Naive thymus-derived CD8-positive, alpha-beta T cell (primary cell): ENCODE data around the gene SPDYE3. TPM values are rescaled to one million over a fixed set of nuclear protein-coding genes. Genes with fewer than 3 reads are reported as not detected.
"Not testable (repeated sequence)": the region's sequence is repeated elsewhere in the genome, so short reads cannot be mapped to it uniquely, and the experiment has no call there.

Experiments used
- ATAC-seq, 2 donors: fragments of 150-1000 bp; cut with Tn5 transposase in 1 of 2; sonication (Bioruptor Pico), chemical (Tn5 transposase) in 1 of 2; 1 replicate in 1 of 2; 2 replicates in 1 of 2; pipeline ENCODE4 v1.10.0; 2021; ENCODE audit warnings: mild to moderate bottlenecking in 2 of 2, moderate library complexity in 2 of 2
- POLR2A ChIA-PET: fragments of 350-600 bp; sonication (Branson Sonifier 250); formaldehyde crosslinking; loops from one replicate; lab custom pipeline; 2021; ENCODE audit warnings: antibody characterized with exemption; lab: Charles Lee
- DNase-seq, 10 donors: peaks; one replicate each; pipeline versions ENCODE4 v3.0.0 to v3.0.0-alpha.2; 2020 to 2022
- H3K27ac Mint-ChIP-seq, 10 donors: one replicate each; pipeline ENCODE4 v1.8.0; 2020 to 2022; ENCODE audit warnings: mild to moderate bottlenecking in 10 of 10, mixed read lengths in 10 of 10, moderate library complexity in 4 of 10, inconsistent platforms in 1 of 10
- H3K27me3 Mint-ChIP-seq, 5 donors: one replicate each; pipeline ENCODE4 v1.8.0; 2021 to 2022; ENCODE audit warnings: mixed read lengths in 5 of 5
- H3K36me3 Mint-ChIP-seq, 3 donors: one replicate each; pipeline ENCODE4 v1.8.0; 2020 to 2022; ENCODE audit warnings: mixed read lengths in 3 of 3, mild to moderate bottlenecking in 2 of 3, inconsistent platforms in 1 of 3
- H3K4me1 Mint-ChIP-seq, 4 donors: one replicate each; pipeline ENCODE4 v1.8.0; 2021 to 2022; ENCODE audit warnings: mixed read lengths in 4 of 4
- H3K4me3 Mint-ChIP-seq, 10 donors: one replicate each; pipeline ENCODE4 v1.8.0; 2020 to 2022; ENCODE audit warnings: mild to moderate bottlenecking in 10 of 10, mixed read lengths in 10 of 10, moderate library complexity in 6 of 10, inconsistent platforms in 1 of 10
- H3K9me3 Mint-ChIP-seq, 9 donors: one replicate each; pipeline ENCODE4 v1.8.0; 2020 to 2022; ENCODE audit warnings: mixed read lengths in 9 of 9, mild to moderate bottlenecking in 3 of 9, inconsistent platforms in 1 of 9, moderate library complexity in 1 of 9
- polyA plus RNA-seq, 3 donors: library from polyadenylated mRNA; unstranded; fragments of 300-500 nt; fragmentation: Illumina TruSeq; gene quantifications; one replicate each; pipeline ENCODE4 v1.2.3, GENCODE V29; 2021
- total RNA-seq, 8 experiments: library from RNA in 2 of 8; stranded (reverse) in 2 of 8; gene quantifications; one replicate each; pipeline ENCODE4 v1.2.3 and lab custom pipeline; 2021 to 2026

The SPDYE3 gene
- total and polyA plus RNA-seq, 5 experiments from 2014 or later, result 4.8 to 10.9 (median 7.7) TPM; not detected in 2

GRCh38 chr7:100297852-100298631 lies 9.5 kb upstream of the SPDYE3 start:
- H3K9me3 Mint-ChIP-seq, H3K4me1 Mint-ChIP-seq, H3K27me3 Mint-ChIP-seq, ATAC-seq, H3K4me3 Mint-ChIP-seq, DNase-seq, H3K27ac Mint-ChIP-seq: not testable (repeated sequence)
- POLR2A ChIA-PET, result interaction anchor here (0.7 kb wide), 1 partner anchor 383 kb away, joined by 4 read pairs; no protein-coding TSS in a partner anchor
- H3K36me3 Mint-ChIP-seq, result peaks cover 0 to 13% (median 0%) of the 10 kb centered on the region in 3 donors

- H3K36me3 Mint-ChIP-seq, result peaks cover 0 to 13% (median 0%) of the 10 kb centered on the region in 3 donors
- H3K4me1 Mint-ChIP-seq, DNase-seq, H3K4me3 Mint-ChIP-seq, H3K27ac Mint-ChIP-seq, ATAC-seq, H3K9me3 Mint-ChIP-seq, H3K27me3 Mint-ChIP-seq, POLR2A ChIA-PET: not testable (repeated sequence)
Observed at GRCh38 chr7:100298632-100298895, 8.9 kb upstream of the SPDYE3 start.

- H3K27ac Mint-ChIP-seq, H3K9me3 Mint-ChIP-seq, H3K4me1 Mint-ChIP-seq, ATAC-seq, POLR2A ChIA-PET, H3K4me3 Mint-ChIP-seq, H3K27me3 Mint-ChIP-seq, DNase-seq: not testable (repeated sequence)
- peaks cover 0 to 17% (median 4%) of the 10 kb centered on the region in 3 donors for H3K36me3 Mint-ChIP-seq
Observed at GRCh38 chr7:100304526-100304925, 3.0 kb upstream of the SPDYE3 start.

- H3K27me3 Mint-ChIP-seq, ATAC-seq, H3K9me3 Mint-ChIP-seq, POLR2A ChIA-PET: not testable (repeated sequence)
- peak overlapping the region; percentile 24 to 87 (median 76) for H3K4me3 Mint-ChIP-seq
- H3K27ac Mint-ChIP-seq, result peak overlapping the region in 4 of 10 donors; percentile 53 to 89 (median 76)
- H3K4me1 Mint-ChIP-seq, result peaks cover 6 to 19% (median 15%) of the 10 kb centered on the region in 4 donors
- peak in 1 of 10 donors; percentile 7 for DNase-seq
- peaks cover 0 to 16% (median 0%) of the 10 kb centered on the region in 3 donors for H3K36me3 Mint-ChIP-seq
Observed at GRCh38 chr7:100318329-100318728, 10.8 kb downstream of the SPDYE3 start.

DNA sequence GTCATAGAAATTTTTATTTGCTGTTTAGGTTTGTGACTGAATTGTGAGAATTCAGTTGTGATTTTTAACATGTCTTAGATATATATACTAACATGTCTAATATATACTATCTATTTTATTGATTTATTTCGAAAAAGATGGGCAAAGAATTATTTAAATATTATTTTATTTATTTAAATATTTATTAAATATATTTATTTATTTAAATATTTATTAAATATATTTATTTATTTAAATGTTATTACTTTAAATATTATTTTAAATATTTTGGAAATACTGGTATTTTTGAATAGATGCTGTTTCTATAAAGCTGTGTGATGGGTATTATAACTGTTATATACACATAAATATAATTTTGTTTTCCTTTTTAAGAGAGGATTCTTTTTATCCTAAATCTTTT lies 14.1 kb downstream of the SPDYE3 start:
- H3K4me3 Mint-ChIP-seq, ATAC-seq, H3K9me3 Mint-ChIP-seq, DNase-seq, H3K27me3 Mint-ChIP-seq, H3K27ac Mint-ChIP-seq, POLR2A ChIA-PET: not testable (repeated sequence)
- peaks cover 0 to 38% (median 0%) of the 10 kb centered on the region in 3 donors for H3K36me3 Mint-ChIP-seq
- peaks cover 6 to 16% (median 14%) of the 10 kb centered on the region in 4 donors for H3K4me1 Mint-ChIP-seq

DNA sequence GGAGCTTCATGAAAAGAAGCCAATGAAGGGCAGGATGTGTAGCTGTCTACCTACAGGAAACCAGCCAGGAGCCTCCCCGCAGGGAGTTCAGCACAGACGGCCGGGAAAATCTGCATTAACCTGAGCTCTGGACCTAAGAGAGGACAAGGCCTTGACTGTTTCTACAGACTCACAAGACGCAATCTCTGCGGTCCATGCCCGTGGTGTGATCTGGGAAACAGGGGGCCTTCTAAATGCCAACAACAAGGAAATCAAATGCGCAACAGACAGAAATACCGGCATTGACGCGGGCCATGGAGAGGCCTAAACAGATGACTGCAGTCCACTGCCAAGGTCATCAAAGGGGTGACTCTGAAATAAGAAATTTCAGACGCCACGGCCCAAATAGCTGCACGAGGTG lies 16.7 kb downstream of the SPDYE3 start:
- H3K4me1 Mint-ChIP-seq, H3K4me3 Mint-ChIP-seq, ATAC-seq, H3K27me3 Mint-ChIP-seq, H3K9me3 Mint-ChIP-seq, POLR2A ChIA-PET, DNase-seq: not testable (repeated sequence)
- H3K36me3 Mint-ChIP-seq, result peaks cover 0 to 55% (median 3%) of the 10 kb centered on the region in 3 donors
- H3K27ac Mint-ChIP-seq, result peak overlapping the region in 1 of 10 donors; percentile 74

DNA sequence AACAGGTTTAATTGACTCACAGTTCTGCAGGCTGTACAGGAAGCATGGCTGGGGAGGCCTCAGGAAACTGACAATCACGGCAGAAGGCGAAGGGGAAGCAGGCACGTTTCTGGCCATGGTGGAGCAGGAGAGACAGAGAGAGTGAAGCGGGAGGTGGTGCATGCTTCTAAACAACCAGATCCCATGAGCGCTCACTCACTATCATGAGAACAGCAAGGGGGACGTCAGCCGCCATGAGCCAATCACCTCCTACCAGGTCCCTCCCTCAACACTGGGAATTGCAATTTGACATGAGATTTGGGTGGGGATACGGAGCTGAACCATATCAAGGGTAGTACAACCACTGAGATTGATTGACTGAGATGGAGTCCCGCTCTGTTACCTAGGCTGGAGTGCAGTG lies 18.2 kb downstream of the SPDYE3 start:
- ATAC-seq, H3K9me3 Mint-ChIP-seq, H3K27me3 Mint-ChIP-seq, DNase-seq, H3K4me3 Mint-ChIP-seq, POLR2A ChIA-PET, H3K4me1 Mint-ChIP-seq: not testable (repeated sequence)
- Mint-ChIP-seq H3K36me3 (peaks cover 0 to 58% (median 3%) of the 10 kb centered on the region in 3 donors), H3K27ac (peak overlapping the region in 1 of 10 donors; percentile 25)

DNA sequence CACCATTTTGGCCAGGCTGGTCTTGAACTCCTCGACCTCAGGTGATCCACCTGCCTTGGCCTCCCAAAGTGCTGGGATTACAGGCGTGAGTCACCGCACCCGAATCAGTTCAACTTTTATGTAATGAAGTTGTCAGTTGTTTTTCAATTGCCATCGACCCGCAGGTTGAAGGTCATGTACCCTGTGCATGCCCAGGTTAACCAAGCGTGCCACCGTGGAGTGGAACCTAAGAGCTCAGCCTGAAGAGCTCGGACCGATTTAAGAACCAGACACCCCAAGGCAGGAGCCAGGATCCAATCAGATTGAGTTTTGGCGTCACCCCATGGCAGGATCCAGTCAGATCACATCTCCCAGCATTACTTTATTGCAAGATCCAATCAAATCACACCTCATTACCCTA lies 19.4 kb downstream of the SPDYE3 start:
- POLR2A ChIA-PET, result interaction anchor here (0.7 kb wide), 1 partner anchor 101 kb away, joined by 5 read pairs; no protein-coding TSS in a partner anchor
- not testable (repeated sequence) for DNase-seq, ATAC-seq, H3K27me3 Mint-ChIP-seq, H3K9me3 Mint-ChIP-seq, H3K27ac Mint-ChIP-seq, H3K4me3 Mint-ChIP-seq, H3K4me1 Mint-ChIP-seq
- peaks cover 0 to 58% (median 3%) of the 10 kb centered on the region in 3 donors for H3K36me3 Mint-ChIP-seq

- peaks cover 6 to 36% (median 19%) of the 10 kb centered on the region in 4 donors for H3K4me1 Mint-ChIP-seq
- peak overlapping the region; percentile 87 to 98 (median 94) for H3K4me3 Mint-ChIP-seq
- H3K27me3 Mint-ChIP-seq, H3K9me3 Mint-ChIP-seq: not testable (repeated sequence)
- DNase-seq (peak; percentile 74 to 91 (median 84)), ATAC-seq (peak; percentile 83 to 88)
- POLR2A ChIA-PET, result interaction anchor here (0.6 to 1.3 kb wide), 2 partner anchors 157 to 235 kb away, joined by 3 to 4 read pairs; partner anchors contain the start of genes AP4M1 and MCM7
- peak overlapping the region; percentile 91 to 99 (median 98) for H3K27ac Mint-ChIP-seq
- peaks cover 0 to 40% (median 0%) of the 10 kb centered on the region in 3 donors for H3K36me3 Mint-ChIP-seq
Observed at GRCh38 chr7:100335566-100336466, 28.3 kb downstream of the SPDYE3 start.

DNA sequence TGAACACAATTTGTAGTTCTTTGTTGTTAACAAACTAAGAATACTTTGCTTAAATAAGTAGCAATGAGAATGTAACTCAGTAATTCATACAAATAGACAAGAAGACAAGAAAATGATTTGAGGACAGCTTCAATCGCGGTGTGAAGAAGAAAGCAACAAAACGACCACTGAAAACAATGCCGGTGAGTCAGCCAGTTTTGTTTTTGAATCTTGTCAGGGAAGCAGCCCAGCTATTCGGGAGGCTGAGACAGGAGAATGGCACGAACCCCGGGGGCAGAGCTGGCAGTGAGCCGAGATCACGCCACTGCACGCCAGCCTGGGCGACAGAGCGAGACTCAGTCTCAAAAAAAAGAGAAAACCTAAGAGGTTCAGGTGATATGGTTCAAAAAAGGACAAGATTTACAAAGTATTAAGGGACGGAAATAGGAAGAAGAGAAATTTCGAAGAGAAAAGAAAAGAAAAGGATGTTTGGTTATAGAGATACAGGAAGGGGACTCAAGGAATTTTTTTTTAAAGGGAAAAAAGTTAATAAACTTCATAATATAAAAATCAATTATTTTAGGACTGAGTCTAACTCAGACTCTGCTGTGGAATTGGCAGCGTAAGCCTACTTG lies 30.7 kb downstream of the SPDYE3 start:
- peak overlapping the region in 3 of 10 donors; percentile 10 to 67 (median 28) for H3K4me3 Mint-ChIP-seq
- H3K4me1 Mint-ChIP-seq, result peaks cover 5 to 49% (median 30%) of the 10 kb centered on the region in 4 donors
- not testable (repeated sequence) for H3K27me3 Mint-ChIP-seq, DNase-seq, H3K9me3 Mint-ChIP-seq, ATAC-seq
- H3K36me3 Mint-ChIP-seq, result peaks cover 0 to 53% (median 0%) of the 10 kb centered on the region in 3 donors
- peak overlapping the region in 4 of 10 donors; percentile 31 to 69 (median 62) for H3K27ac Mint-ChIP-seq
- POLR2A ChIA-PET, result interaction anchor here (1.0 kb wide), 1 partner anchor 8 kb away, joined by 3 read pairs; no protein-coding TSS in a partner anchor

- H3K27me3 Mint-ChIP-seq, POLR2A ChIA-PET, H3K4me3 Mint-ChIP-seq, H3K9me3 Mint-ChIP-seq, DNase-seq, ATAC-seq: not testable (repeated sequence)
- Mint-ChIP-seq H3K4me1 (peaks cover 8 to 52% (median 32%) of the 10 kb centered on the region in 4 donors), H3K36me3 (peaks cover 0 to 68% (median 0%) of the 10 kb centered on the region in 3 donors), H3K27ac (peak overlapping the region in 8 of 10 donors; percentile 6 to 75 (median 71))
Observed at GRCh38 chr7:100341286-100341685, 33.8 kb downstream of the SPDYE3 start.

DNA sequence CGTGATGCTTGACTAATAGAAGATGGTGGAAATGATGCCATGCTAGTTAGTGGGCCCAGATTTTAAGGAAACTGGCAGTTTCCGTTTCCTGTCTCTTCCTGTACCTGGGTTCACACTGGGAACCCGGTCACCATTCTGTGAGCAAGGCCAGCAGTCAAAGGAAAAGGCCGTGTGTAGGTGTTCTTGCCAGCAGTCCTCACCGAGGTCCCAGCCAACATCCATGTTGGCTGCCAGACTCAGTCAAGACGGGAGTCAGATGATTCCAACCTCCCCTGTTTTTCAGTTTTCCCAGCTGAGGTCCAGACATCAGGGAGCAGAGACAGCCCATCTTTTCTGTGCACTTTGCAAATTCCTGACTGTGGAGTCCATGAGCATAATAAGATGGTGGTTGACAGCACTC lies 35.3 kb downstream of the SPDYE3 start:
- Mint-ChIP-seq H3K27ac (peak overlapping the region; percentile 25 to 93 (median 85)), H3K9me3 (no peaks in the 10 kb centered on the region), H3K4me3 (peak overlapping the region in 1 of 10 donors; percentile 34), H3K36me3 (peaks cover 0 to 77% (median 3%) of the 10 kb centered on the region in 3 donors), H3K27me3 (no peaks in the 10 kb centered on the region), H3K4me1 (peaks cover 8 to 46% (median 29%) of the 10 kb centered on the region in 4 donors)
- DNase-seq (no peak), ATAC-seq (no peak)
- POLR2A ChIA-PET, result no interaction called here
